ENCODE results near the gene TSC22D1.

DNA sequence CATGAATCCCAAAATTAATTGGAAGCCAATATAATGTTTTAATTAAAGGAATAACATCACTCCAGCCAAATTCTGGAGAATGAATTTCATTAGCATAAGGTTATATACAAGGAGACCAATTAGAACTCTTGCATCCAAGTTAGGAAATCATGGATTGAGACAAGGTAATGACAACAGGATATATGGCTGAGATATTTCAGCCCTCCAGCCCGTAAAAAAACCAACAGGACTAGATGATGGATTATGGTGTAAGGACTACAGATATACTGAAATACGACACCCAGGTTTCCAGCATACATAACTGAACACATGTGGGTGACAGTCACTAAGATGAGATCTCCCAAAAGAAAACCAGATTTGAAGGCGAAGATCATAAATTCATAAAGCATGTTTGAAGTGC lies 56.5 kb downstream of the TSC22D1 start:
- TF ChIP-seq EZH2 (IDR thresholded peaks at IDR 0.05; ENCODE audit: borderline replicate concordance) (no peak), EZH2phosphoT487 (IDR thresholded peaks at IDR 0.05; ENCODE audit: low read depth, severe bottlenecking, unreplicated experiment) (no peak)
- TF ChIP-seq, protein P1, sequence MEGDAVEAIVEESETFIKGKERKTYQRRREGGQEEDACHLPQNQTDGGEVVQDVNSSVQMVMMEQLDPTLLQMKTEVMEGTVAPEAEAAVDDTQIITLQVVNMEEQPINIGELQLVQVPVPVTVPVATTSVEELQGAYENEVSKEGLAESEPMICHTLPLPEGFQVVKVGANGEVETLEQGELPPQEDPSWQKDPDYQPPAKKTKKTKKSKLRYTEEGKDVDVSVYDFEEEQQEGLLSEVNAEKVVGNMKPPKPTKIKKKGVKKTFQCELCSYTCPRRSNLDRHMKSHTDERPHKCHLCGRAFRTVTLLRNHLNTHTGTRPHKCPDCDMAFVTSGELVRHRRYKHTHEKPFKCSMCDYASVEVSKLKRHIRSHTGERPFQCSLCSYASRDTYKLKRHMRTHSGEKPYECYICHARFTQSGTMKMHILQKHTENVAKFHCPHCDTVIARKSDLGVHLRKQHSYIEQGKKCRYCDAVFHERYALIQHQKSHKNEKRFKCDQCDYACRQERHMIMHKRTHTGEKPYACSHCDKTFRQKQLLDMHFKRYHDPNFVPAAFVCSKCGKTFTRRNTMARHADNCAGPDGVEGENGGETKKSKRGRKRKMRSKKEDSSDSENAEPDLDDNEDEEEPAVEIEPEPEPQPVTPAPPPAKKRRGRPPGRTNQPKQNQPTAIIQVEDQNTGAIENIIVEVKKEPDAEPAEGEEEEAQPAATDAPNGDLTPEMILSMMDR (IDR thresholded peaks at IDR 0.05; ENCODE audit: poor library complexity): no peak

All from hepatocyte (in vitro differentiated cells).